Activated gamma-delta T cell treated with anti-CD3 and anti-CD28 coated beads, Interleukin-2, amount 50 U/mL, for 16 hours (primary cell): ENCODE measurements around the gene TAOK3.
"Not testable (repeated sequence)": the region's sequence is repeated elsewhere in the genome, so short reads cannot be mapped to it uniquely, and the experiment has no call there.

Source experiments
- DNase-seq: peaks from one replicate; pipeline ENCODE4 v3.0.0-alpha.2; 2020; ENCODE audit warnings: low read depth

Gene TAOK3

DNA sequence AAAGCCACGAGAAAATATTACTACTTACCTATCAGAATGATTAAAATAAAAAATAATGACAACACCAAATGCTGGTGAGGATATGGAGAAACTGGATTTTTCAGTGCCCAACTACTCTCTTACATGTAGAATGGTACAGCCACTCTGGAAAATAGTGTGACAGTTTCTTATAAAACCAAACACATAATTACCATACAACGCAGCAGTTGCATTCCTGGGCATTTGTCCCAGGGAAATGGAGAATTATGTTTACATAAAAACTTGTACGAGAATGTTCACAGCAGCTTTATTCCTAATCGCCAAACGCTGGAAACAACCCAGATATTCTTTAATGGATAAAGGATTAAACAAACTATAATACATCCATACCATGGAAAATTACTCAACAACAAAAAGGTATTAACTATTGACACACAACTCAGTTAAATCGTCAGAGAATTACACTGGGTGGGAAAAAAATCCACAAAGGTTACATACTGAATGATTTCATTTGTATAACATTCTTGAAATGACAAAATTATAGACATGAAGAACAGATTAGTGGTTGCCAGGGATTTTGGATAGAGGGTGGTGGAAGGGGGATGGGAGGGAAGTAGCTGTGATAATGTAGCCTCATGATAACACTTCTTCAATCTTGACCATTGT lies 35.4 kb downstream of the TAOK3 start:
- no peak for DNase-seq

GRCh38 chr12:118336123-118336522 lies 36.6 kb downstream of the TAOK3 start:
- no peak for DNase-seq

DNA sequence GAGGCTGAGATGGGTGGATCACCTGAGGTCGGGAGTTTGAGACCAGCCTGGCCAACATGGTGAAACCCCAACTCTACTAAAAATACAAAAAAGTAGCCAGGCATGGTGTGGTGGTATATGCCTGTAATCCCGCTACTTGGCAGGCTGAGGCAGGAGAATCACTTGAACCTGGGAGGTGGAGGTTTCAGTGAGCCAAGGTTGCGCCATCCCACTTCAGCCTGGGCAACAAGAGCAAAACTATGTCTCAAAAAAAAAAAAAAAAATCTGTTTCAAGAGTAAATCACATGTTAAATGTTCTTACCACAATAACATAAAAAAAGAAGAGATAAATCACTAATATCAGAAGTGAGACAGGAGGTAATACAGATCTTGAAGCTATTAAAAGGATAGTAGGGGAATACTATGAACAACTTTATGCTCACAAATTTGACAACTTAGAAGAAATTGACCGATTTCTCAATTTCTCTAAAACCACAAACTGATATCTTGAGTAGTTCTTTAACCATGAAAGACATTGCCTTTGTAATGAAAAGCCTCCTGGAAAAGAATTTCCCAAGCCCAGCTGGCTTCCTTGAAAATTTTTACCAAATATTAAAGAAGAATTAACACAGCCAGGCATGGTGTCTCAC lies 37.7 kb downstream of the TAOK3 start:
- no peak for DNase-seq

DNA sequence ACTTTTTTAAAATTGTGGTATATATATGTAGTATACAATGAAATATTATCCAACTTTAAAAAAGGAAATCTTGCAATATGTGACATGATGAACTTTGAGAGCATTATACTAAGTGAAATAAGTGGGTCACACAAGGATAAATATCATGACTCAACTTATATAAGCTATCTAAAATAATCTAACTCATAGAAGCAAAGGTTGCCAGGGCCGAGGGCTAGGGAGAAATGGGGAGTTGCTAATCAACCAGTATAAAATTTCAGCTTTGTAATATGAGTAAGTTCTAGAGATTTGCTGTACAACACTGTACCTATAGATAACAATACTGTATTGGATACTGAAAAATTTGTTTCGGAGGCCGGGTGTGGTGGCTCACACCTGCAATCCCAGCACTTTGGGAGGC lies 38.5 kb downstream of the TAOK3 start:
- no peak for DNase-seq

- DNase-seq = no peak
Measured at GRCh38 chr12:118332511-118332910, 40.2 kb downstream of the TAOK3 start.

- no peak for DNase-seq
Measured at GRCh38 chr12:118330421-118331018, 42.2 kb downstream of the TAOK3 start.

GRCh38 chr12:118328486-118329330 lies 44.0 kb downstream of the TAOK3 start:
- no peak for DNase-seq

DNA sequence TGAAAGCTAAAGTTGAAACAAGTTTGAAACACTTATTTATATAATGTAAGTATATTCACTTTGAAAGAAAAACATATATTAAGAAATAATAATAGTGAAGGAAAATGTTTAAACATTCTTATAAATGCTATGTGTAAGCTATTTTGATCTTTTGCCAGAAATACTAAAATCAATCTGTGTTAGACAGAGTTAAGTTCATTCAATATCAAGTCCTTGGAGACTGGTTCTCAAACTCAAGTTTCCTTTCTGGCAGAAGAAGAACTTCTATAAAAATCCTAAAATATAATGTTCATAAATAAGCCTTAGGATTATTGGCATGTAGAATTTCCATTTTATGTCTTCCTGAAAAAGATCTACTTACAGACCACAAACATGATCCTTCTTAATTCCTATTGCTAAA lies 45.3 kb downstream of the TAOK3 start:
- DNase-seq = no peak

DNA sequence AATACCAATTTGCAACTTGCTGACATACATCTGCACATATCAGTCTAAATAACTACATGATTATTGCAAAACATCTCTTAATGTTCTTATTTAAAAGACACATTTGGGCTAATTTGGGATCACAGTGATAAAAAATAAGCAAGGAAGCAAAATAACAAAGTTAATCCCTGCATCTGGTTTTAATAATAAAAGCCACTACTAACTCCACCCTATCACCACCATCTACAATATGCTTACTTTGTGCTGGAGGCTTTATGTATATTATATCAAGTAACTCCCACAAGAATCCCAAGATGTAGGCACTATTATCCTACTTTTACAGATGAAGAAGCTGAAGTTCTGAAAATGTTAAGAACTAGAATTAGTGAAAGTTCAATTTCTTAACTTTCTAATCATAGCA lies 45.7 kb downstream of the TAOK3 start:
- DNase-seq = no peak

DNA sequence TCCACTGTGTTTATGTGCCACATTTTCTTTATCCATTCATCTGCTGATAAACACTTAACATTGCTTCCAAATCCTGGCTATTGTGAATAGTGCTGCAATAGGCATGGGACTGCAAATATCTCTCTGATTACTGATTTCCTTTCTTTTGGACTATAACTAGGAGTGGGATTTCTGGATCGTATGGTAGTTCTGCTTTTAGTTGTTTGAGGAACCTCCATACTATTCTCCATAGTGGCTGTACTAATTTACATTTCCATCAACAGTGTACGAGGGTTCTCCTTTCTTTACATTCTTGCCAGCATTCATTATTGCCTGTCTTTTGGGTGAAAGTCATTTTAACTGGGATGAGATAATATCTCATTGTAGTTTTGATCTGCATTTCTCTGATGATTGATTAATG lies 47.6 kb downstream of the TAOK3 start:
- no peak for DNase-seq

DNA sequence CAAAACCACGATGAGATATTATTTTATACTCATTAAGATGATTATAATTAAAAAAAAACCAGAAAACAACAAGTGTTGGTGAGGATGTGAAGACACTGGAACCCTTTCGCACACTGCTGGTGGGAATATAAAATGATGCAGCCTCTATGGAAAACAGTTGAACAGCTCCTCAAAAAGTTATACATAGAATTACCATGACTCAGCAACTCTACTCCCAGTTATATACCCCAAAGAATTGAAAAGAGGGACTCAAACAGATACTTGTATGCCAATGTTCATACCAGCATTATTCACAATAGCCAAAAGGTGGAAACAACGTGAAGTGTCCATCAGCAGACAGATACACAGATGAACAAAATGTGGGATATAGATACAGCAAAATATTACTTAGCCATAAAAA lies 53.1 kb downstream of the TAOK3 start:
- DNase-seq = no peak

DNA sequence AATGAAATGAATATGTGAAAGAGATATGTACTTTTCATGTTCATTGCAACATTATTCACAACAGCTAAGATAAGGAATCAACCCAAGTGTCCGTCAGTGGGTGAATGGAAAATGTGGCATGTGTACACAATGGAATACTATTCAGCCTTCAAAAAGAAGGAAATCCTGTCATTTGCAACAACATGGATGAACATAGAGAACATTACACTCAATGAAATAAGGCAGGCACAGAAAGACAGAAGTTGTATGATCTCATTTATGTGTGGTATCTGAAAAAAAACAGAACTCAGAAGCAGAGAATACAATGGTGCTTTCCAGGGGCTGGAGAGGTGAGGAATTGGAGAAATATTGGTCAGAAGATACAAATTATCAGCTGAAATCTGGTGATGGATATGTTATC lies 54.0 kb downstream of the TAOK3 start:
- DNase-seq = no peak

GRCh38 chr12:118317729-118318128 lies 55.0 kb downstream of the TAOK3 start:
- DNase-seq = no peak

DNA sequence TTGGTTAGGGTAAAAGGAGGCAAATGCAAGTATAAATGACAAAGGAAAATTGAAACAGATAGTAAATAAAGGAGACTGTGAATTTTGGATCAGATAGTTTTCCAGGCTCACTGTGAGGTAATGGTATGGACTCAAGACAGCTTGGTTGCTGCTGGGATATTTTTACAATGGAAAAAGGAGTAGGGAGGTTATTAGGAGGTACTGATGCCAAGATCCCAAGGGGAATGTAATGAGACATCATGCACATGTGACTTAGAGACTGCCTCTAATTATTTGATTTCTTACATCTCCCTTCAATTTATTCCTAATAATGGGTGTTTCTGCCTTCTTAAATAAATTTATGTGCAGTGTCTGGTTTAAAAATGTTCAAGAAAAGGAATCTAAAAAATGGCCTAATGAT lies 56.9 kb downstream of the TAOK3 start:
- DNase-seq = no peak

DNA sequence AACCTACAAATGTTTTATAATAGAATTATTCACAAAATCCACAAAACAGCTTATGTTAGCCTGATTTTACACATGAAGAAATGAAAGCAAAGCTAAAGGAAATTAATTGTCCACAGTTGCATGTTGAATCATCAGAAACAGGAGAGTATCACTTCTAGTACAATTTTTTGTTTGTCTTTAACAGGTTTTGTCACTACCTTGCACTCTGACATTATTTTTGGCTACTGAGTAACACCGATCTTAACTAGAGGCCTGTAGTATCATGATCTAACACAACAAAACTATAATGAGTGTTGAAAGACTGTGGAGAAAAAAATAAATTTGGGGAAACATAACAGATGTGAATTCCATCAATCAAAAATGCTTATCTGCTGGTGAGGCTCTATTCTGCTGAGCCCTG lies 60.1 kb downstream of the TAOK3 start:
- no peak for DNase-seq

DNA sequence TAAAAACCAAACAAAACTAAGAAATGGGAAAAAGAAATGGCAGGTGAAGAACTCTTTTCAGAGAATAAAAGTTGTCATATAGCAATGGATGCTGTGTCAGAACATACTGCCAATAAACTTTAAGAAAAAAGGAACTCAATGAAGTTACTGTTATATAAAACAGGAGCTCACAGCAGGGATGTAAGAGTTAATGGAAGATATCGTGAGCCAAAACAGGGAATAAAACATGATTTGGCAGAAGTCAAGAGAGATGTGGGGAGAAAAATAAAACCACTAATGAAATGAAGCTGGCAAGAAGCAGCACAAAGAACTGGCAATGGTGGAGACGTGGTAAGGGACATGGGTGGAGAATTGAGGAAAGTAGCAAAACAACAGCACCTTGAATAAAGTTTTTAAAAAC lies 61.0 kb downstream of the TAOK3 start:
- no peak for DNase-seq

- DNase-seq = no peak
Measured at GRCh38 chr12:118310320-118310719, 62.4 kb downstream of the TAOK3 start.

DNA sequence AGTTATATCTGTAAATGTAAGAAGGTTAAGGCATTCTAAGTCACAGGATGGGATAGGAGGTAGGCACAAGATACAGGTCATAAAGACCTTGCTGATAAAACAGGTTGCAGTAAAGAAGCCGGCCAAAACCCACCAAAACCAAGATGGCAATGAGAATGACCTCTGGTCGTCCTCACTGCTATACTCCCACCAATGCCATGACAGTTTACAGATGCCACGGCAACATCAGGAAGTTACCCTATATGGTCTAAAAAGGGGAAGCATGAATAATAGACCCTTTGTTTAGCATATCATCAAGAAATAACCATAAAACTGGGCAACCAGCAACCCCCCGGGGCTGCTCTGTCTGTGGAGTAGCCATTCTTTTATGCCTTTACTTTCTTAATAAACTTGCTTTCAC lies 64.7 kb downstream of the TAOK3 start:
- not testable (repeated sequence) for DNase-seq

DNA sequence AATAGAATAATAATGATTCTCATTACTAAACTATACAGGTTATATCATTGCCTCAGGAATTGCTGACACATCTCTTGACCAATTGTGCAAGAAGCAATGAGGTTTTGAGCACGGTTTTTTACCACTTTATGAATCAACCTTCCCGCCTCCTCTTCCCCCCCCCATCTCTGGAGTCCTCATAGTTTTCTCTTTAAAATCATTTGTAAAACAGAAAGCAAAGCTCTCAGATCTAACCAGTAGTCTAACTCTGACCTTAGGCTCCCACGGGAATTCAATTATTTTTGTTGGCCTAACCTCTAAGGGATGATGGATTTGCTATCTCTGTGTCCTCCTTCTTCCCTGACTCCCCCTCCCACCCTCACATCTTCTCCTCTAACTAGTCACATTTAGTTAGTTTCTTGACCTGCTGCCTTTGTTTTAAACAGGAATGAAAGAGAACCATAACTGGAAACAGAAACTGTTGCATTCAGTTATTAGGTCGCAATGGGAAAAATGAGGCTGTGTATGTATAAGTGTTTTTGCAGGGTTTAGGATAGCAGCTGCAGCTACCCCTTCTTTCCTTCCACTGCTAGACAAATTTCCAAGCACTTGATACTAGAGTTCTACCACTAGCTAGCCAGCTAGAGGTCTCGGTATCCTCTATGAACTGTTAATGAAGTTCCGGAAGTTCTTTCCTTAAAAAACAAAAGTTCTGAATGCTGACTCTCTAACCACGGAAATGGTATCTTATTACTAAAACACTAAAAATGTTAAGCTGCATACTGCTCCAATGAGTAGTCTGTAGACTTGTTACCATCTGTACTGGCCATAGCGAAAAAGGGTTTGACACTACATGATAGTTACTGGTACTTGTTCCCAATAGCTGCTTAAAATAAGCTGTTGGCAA lies 65.4 kb downstream of the TAOK3 start:
- peak; percentile 1 for DNase-seq

DNA sequence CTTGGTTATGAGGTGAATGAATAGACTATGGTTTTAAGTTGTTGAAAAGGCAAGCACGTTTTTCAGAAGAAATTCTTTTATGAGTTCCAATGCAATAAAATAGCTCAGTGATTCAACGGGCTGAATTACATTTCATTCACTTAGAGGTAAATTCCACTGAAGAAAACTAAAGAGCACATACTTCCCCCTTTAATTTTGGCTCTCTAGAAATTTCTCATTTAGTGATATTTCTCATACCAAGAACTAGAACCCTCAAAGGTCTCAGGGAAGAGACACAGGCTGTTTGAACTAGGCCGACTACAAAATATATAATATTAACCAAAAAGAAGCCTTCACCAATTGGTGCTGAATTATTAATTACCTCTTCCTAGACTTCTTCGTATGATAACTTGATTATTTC lies 68.6 kb downstream of the TAOK3 start:
- no peak for DNase-seq

GRCh38 chr12:118302053-118302452 lies 70.7 kb downstream of the TAOK3 start:
- no peak for DNase-seq
